IMR-90 (cell line): Measurements from ENCODE around the gene OR4F6.
"Not testable (repeated sequence)": the region's sequence is repeated elsewhere in the genome, so short reads cannot be mapped to it uniquely, and the experiment has no call there.

Experiments
- BHLHE40 ChIP-seq: fragments of 150-350 bp; IDR thresholded peaks from 2 replicates; pipeline ENCODE4 v1.6.1; 2016; ENCODE audit warnings: mild to moderate bottlenecking, low read depth, low read length
- CEBPB ChIP-seq: IDR thresholded peaks from 2 replicates; pipeline ENCODE4 v1.6.1; 2012; ENCODE audit warnings: low read depth, low read length, improper control_type of control experiment
- CHD1 ChIP-seq: IDR thresholded peaks from 2 replicates; pipeline ENCODE4 v1.6.1; 2012; ENCODE audit warnings: low read depth, low read length, improper control_type of control experiment
- CTCF ChIP-seq: conservative IDR thresholded peaks from 2 replicates; pipeline ENCODE4 v1.5.1; 2012; ENCODE audit warnings: mild to moderate bottlenecking, low read depth, low read length, improper control_type of control experiment
- ELK1 ChIP-seq: fragments of 150-350 bp; IDR thresholded peaks from 2 replicates; pipeline ENCODE4 v1.6.1; 2016; ENCODE audit warnings: low read depth, mild to moderate bottlenecking, low read length, moderate library complexity, borderline replicate concordance
- FOS ChIP-seq: fragments of 150-350 bp; IDR thresholded peaks from 2 replicates; pipeline ENCODE4 v1.6.1; 2016; ENCODE audit warnings: low read depth, low read length
- MXI1 ChIP-seq: IDR thresholded peaks from 2 replicates; pipeline ENCODE4 v1.6.1; 2012; ENCODE audit warnings: low read depth, mild to moderate bottlenecking, low read length, moderate library complexity, borderline replicate concordance
- POLR2A ChIP-seq: IDR thresholded peaks from 2 replicates; pipeline ENCODE4 v1.6.1; 2012; ENCODE audit warnings: mild to moderate bottlenecking, low read depth, low read length
- RAD21 ChIP-seq: IDR thresholded peaks from 2 replicates; pipeline ENCODE4 v1.6.1; 2012; ENCODE audit warnings: low read length, improper control_type of control experiment
- RCOR1 ChIP-seq: IDR thresholded peaks from 2 replicates; pipeline ENCODE4 v1.6.1; 2012; ENCODE audit warnings: mild to moderate bottlenecking, low read length, improper control_type of control experiment; ENCODE audit not compliant: insufficient replicate concordance
- RFX5 ChIP-seq: IDR thresholded peaks from 2 replicates; pipeline ENCODE4 v1.8.0; 2012; ENCODE audit warnings: low read depth, mild to moderate bottlenecking, low read length, moderate library complexity
- SMC3 ChIP-seq: fragments of 150-350 bp; IDR thresholded peaks from 2 replicates; pipeline ENCODE4 v1.6.1; 2016; ENCODE audit warnings: low read depth, mild to moderate bottlenecking, antibody characterized with exemption, low read length, moderate library complexity
- USF2 ChIP-seq: fragments of 150-350 bp; IDR thresholded peaks from 2 replicates; pipeline ENCODE4 v1.6.1; 2017; ENCODE audit warnings: mild to moderate bottlenecking, antibody characterized with exemption, low read length, low read depth

- TF ChIP-seq CTCF, ELK1, POLR2A, RCOR1, SMC3, RFX5, FOS, RAD21, CHD1, MXI1, USF2, CEBPB, BHLHE40: not testable (repeated sequence)
These were observed 12.6 kb upstream of the OR4F6 start for GRCh38 chr15:101790748-101791147.
